ENCODE measurements around the gene DAB2.
"Not testable (repeated sequence)": the region's sequence is repeated elsewhere in the genome, so short reads cannot be mapped to it uniquely, and the experiment has no call there.

The DAB2 gene

DNA sequence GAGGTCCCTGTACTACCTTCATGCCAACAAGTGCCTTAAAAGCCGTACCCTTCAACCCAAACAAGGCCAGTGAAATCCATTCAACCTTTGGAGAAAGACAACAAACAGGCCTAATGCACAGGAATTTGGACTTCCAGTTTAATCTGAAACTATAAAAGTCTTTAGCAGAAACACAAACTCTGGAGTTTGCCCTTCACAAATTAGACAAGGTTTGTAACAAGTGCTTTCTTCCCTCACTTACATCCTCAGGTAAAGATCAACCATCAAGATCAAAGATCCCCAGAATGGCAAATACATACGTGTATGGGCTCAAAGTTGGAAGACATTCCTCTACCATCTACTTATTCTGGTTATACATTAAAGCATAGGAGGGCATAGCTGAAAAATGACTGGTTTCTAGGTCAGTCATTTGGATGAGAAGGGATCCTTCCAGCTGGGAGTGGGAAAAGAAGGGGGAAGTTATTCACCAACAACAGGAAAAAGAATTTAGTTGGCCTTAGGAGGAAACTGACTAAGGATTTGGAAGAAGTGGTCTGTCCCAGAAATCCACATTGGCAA is 2.0 kb downstream of the DAB2 start:
- H3K27ac ChIP-seq: peak overlapping the region; percentile 63
- DNase-seq (ENCODE audit: low read depth, low spot score): no peak

DNA sequence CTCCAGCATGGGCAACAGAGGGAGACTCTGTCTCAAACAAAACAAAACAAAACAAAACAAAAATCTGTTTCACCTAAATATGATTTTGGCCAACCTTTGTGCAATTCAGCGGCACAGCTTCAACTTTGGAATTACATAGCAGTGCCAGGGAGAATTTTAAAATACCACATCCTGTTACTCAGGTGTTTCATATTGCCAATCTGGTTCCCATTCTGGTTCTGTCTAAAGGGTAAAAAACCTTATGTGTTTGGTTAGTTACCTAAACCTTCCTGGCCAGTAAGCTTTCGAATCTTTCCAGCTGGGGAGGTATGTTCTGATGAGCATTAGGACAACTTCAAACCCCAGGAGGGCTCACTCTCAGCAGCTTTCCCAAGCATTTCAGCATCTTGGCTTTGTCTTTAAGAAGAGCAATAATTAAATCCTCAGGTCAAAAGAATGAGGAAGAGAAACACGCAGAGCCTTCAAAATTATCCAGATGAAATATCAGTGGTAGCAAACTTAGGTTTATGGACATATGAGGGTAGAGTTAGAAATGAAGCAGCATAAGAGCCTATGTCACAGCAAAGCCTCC is 2.7 kb downstream of the DAB2 start:
- DNase-seq (ENCODE audit: low read depth, low spot score): no peak
- H3K27ac ChIP-seq: peak overlapping the region; percentile 63

DNA sequence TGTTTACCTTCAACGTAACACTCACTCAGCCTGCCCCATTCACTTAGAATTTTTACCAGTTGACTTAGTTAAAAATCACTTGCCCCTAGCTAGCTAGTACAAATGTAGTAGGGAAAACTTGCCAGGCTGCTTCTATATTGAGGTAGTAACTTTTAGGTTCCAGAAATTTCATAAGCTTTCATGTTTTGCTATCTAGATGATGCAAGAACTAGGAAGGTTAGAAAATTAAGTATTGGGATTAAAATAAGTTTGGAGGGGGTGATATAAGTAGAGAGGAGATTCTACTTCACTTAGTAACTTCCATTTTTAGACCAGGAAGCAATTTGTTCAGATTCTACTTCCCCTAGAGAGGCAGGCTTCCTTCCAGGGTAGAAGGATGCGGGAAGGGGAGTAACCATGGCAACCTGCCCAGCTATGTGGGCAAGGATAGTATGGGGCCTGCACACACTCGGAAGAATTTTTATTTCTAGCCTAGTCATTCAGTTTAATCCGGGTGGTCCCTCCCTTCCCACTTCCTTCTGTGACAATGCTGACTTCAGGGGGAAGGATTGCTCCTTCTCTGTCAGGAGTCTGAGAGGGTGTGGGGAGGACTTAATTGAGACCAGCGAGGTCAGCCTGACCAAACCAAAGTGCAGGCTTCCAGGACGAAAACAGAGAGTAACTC is 4.2 kb downstream of the DAB2 start:
- peak overlapping the region; percentile 63 for H3K27ac ChIP-seq
- DNase-seq (ENCODE audit: low read depth, low spot score): no peak

DNA sequence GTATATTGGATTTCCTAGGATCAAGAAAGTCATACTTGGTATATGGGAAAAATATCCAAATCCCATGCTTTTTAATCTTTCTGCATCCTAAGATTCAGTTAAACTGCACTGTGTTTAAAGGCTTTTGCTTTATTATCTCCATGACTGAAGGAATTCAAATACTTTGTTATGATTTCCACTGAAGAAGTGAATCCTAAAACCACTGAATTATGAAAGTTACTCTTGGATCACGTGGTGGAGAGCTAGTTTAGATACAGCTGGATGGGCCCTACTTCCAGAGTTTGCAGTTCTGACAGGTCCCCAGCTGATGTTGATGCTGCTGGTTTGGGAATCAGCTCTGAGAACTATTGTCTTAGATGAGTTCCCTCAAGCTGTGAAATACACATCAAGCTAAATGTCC is 5.0 kb downstream of the DAB2 start:
- DNase-seq (ENCODE audit: low read depth, low spot score): no peak
- no peak overlapping the region for H3K27ac ChIP-seq

DNA sequence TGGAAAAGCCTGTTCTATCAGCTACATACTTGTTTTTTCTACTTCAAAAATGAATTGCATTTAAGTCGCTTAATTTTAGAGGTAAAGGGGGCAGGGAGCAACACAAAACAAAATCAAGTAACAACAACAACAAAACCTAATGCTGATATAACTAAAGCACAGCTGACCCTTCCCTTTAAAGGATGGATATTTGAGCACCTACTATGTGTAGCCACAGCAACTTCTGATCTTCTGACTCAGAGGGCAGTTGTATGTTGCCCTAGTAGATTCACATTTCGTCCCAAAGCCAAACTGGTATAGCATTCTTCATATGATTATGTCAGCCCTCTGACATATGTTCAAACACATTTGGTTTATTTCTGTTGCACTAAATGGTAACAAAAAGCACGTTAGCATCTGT is 6.8 kb downstream of the DAB2 start:
- no peak overlapping the region for H3K27ac ChIP-seq
- no peak for DNase-seq (ENCODE audit: low read depth, low spot score)

DNA sequence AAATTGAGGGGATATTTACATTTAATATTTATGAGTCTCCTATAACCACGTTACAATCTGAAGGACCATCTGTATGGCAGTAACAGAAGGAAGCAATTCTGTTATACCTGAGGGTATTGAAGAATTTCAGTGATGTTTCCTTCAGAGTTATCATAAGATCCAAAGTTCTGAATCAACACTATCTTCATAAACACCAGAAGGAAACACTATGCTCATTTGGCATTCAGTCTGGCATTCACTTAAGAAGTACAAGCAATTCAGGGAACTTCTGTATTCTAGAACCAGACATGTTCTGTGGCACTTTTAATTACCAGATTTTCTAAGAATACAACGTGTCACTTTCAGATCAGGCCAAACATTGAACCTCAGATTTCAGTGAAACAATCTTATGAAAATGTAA is 9.6 kb downstream of the DAB2 start:
- no peak overlapping the region for H3K27ac ChIP-seq
- DNase-seq (ENCODE audit: low read depth, low spot score): no peak

DNA sequence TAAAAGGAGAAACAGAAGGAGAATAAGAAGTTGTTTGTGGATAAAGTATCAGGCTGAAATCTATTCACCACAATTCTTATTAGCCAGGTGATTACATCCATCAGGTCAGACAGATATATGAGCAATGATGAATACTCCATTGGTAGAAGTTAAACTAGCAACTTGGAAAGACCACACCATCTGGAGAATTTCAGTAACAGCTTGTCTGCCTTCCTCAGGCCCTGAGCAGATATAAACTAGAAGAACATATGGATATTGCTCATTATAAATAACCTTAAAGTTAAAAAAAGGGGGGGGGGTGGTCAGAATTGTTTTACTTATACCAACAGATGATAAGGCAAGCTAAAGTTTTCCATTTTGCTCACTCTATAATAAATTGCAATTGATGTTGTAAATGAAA is 10.4 kb downstream of the DAB2 start:
- no peak overlapping the region for H3K27ac ChIP-seq
- DNase-seq (ENCODE audit: low read depth, low spot score): no peak

DNA sequence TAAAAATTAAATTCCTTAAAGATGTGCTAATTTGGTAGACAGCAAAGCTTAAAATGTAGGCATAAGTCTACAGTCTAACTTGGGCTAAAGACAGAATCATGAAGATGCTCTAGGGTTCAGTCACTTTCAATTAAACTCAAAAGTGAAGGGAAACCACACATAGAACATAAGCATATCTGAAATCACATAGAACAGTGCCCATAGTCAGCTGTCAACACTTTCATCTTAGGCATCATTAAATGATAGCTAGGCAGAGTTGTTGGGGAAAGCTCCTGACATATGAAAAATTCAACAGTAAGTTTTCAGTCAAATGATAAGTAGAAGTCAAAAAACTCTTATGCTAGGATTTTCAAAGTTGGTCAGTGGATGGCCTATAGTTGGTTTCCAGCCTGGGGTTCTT is 11.0 kb downstream of the DAB2 start:
- peak overlapping the region; percentile 55 for H3K27ac ChIP-seq
- no peak for DNase-seq (ENCODE audit: low read depth, low spot score)

DNA sequence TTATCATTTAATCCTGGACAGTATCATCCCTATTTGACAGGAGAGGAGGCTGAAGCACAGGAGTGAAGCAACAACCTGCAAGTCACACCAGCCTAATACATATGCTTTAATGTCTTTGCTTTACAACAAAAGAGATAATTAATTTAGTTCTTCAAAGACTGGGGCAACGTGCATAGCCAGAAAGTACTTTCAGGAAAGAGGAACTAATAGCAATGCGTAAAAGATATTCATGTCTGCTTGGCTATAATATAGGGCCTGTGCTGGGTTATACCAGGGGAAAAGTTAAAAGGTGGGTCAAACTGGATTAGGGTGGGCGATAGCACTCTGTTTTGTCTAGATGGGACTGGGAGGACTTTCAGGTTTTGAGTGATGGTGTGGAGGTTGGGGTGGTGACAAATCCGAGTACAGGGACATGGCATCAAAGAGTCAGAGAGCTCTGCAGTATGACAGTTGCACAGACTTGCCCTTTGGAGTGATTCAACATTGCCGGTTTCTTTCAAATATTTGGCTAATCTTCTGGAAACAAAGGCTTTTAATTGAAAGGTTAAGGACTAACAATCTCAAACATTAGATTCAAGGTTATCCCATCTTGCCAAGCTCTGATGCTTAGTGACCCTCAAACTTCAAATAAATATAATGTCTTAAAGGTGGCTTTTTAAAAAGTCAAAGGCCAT is 11.9 kb downstream of the DAB2 start:
- H3K27ac ChIP-seq: peak overlapping the region; percentile 55
- no peak for DNase-seq (ENCODE audit: low read depth, low spot score)

DNA sequence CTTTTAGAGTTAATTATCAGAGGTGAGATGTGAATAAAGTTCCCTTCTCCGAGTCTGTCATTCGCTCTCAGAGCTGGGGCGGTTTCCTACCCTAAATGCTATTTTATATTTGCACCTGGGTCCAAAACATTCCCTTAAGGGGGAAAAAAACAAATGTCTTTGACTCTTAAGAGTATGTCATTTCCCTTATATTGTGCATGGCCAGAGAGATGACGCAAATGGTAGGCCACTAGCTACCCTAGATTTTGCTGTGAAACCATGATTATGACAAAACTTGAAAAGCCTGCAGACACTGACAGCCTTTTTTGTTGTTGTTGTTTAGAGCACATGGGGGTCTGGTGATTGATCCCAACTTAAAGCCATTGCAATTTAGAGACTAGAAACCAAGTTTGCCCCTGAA is 12.8 kb downstream of the DAB2 start:
- no peak for DNase-seq (ENCODE audit: low read depth, low spot score)
- no peak overlapping the region for H3K27ac ChIP-seq

DNA sequence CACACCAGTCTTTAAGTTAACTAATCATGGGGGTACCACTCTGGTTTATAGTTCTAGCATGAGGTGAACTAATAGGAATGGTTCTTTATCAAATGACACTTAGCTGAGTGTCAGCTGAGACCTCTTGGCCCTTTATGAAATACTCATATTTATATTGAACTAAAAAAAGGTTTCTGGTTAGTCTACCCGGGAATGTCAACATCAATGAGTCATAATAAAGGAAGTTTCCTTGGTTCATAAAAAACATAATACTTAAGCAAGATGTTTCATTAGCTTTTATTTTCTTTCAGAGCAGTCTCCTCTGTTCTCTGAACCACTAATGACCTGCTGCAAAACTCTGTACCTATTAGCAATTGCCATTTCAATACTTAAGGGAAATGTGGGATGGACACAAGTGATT is 13.7 kb downstream of the DAB2 start:
- peak overlapping the region; percentile 33 for H3K27ac ChIP-seq
- DNase-seq (ENCODE audit: low read depth, low spot score): no peak

DNA sequence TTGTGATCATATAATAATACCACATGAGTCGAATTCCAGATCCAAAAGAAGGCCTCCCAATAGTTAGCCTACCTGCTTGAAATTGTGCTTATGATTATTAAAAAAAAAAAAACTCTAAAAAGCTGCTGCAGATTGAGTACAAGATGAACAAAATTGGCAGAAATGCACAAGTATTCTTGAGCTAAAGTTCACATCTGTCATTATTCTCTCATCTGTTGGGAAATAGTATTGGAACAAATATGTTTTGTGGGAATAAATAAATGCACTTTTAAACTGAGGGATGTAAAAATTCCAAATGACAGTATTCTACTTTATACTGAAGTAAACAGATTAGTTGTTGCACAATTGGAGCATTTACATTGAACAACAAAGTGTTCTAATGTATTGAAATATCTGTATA is 15.7 kb downstream of the DAB2 start:
- no peak for DNase-seq (ENCODE audit: low read depth, low spot score)
- no peak overlapping the region for H3K27ac ChIP-seq

DNA sequence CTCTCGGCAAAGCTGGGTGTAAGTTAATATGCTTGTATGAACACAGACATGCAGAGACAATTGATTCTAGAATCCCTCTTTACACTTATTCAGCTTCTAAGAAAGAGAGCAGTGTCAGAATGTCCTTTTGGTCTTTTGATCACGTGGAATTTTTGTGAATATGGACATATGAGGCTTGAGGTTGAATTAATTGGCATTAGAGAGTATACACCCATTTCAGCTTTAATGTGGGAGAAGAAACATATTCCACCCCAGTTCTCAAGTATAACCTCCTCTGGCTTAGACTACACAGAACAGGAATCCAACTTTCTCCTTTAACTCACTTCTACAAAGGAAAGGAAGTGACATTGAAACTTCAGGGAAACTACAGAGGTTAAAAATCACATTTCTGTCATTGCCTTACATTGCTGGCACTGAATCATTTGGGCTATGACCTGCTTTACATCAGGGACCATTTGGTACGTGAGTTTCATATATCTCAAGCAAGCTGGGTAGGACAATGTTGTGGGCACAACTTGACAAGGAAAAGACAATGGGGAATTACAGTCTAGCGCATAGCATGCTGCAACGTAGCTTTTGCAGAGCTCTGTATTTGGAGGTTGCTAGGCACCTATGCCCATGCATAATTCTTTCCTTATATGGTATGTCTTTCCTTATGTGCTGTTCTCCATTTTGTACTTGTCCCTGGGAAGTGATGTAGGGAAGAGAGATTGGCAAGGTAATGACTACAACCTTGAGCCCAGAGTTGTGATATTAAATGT is 19.5 kb downstream of the DAB2 start:
- no peak for DNase-seq (ENCODE audit: low read depth, low spot score)
- H3K27ac ChIP-seq: no peak overlapping the region

DNA sequence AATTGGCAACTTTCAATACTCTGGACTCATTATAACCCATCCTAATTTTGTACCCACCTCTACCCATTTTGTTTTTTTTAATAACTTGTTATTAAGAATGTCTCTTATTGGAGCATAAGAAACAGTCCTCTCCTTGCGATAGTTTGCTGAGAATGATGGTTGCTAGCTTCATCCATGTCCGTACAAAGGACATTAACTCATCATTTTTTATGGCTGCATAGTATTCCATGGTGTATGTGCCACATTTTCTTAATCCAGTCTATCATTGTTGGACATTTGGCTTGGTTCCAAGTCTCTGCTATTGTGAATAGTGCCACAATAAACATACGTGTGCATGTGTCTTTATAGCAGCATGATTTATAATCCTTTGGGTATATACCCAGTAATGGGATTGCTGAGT is 21.0 kb downstream of the DAB2 start:
- not testable (repeated sequence) for H3K27ac ChIP-seq; DNase-seq (ENCODE audit: low read depth, low spot score)

DNA sequence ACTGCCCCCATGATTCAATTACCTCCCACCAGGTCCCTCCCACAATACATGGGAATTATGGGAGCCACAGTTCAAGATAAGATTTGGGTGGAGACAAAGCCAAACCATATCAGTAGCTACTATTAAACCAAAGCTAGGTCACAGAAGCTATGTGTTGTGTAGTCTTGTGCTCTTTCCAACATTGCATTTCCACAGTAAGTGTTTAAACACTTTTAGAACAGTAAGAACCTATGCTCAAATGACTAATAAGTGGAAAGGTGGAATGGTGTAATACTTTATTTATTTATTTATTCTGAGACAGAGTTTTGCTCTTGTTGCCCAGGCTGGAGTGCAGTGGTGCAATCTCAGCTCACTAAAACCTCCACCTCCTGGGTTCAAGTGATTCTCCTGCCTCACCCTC is 22.6 kb downstream of the DAB2 start:
- DNase-seq (ENCODE audit: low read depth, low spot score); H3K27ac ChIP-seq: not testable (repeated sequence)

DNA sequence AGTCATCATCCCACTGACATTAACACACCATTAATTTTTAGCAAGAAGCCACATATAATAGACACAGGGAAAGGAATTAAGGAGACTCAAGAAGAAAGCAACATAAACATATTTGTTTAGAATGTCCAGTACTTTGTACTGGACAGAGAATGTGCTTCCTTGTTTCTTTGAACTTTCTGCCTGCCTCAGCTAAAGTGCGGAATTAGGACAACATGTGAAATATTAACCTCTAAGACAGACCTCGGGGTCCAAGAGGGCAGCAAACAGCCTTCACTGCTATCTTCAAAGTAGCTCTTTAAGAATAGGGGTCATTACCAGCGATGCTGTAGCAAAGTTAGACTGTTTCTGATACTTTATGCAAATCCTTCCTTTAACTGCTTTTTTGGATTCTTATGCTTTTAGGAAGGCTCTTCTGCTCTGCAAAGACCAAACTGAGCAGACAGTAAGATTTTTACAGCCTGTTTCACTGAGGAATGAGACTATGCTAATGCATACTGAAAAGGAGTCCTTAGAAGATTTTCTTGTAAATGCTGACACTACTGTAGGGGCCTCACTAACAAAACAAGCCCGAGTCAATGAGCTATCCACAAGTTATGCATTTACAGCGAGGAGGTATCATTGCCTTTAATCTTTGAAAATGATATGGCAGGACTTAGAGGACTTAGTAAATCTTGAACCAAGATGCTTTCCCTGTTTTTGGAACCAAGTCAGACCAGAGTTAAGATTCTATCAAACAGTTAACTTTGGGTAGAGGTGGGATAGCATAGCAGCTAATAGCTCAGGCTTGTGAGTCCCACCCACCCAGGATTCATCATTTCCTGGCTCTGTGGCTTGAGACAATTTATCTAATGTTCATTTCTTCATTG is 23.8 kb downstream of the DAB2 start:
- peak overlapping the region; percentile 95 for H3K27ac ChIP-seq
- DNase-seq (ENCODE audit: low read depth, low spot score): no peak

DNA sequence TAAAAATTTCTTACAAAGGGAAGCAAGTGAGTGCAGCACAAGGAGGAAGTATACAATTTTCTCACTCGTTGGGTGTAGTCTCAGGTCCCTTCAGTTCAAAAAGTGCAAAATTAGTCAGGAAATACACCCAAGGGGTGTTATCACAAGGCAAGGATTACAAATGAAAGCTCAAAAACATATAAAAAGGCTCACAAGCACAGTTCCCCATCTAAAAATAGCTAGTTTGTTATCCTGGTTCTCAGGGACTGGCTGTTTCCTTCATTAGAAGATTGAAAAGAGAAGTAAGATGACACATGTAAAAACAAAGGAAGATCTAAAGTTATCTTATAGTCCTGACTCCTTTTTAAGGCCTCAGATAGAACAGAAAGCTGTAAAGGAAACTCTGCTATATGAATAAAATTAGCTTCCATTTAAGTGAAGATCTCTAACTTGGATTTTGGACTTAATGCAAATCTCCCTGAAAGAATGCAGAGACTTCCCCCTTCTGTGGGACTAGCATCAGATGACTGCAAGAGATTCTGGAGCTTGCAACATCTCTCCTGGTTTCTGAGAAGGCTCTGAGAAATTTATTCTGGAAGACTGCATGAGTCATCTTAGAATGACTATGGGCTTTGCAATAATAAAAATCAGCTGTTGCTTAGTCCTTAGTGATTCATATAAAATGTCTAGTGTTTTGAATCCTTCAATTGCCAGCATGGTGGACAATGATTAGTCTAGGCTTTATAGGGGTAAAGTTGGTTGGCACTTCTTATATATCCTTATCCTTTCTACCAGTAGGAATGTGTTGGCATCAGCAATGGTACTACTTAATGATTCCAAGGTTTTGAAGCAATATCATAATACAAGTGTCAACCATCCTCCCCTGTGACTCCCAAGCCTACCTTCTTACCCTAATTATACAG is 25.4 kb downstream of the DAB2 start:
- peak overlapping the region; percentile 95 for H3K27ac ChIP-seq
- peak; percentile 86 for DNase-seq (ENCODE audit: low read depth, low spot score)

DNA sequence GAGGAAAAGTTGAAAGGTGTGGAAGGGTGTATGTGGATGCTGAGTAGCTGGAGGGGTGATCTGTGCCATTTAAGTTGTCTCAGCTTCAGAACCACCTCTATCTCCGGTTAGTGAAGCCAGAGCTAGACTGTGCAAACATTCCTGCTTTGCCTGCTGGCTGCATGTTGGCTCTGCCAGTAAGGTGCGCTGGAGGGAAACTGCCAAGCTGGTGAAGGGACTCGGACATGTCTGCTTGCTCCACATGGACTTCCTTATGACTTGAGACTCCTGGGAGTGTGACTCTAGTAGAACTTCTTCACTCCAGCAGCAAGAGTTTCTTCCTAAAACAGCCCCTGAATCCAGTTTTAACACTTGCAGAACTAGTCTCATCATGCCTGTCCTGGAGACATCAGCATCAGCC is 27.9 kb downstream of the DAB2 start:
- no peak for DNase-seq (ENCODE audit: low read depth, low spot score)

DNA sequence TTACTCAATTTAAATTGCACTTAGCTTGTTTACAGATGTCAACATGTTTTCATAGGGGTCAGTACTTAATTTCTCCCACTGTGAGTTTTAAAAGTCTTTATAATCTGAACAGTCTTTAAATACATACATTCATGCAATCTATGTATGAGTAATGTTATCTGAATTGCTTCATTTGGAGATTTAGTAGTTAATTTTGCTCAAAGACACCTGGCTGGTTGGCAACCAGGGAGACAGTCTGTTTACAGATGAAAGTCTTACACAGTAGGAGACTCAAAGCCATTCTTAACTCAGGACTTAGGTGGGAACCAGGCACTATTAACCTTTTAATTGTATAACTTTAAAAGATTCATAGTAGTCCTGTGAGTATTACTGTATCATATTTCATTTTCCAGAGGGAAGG is 29.3 kb downstream of the DAB2 start:
- DNase-seq (ENCODE audit: low read depth, low spot score): no peak
- peak overlapping the region; percentile 89 for H3K27ac ChIP-seq

More for the DNA sequence above, 27.9 kb downstream of the DAB2 start:
- no peak overlapping the region for H3K27ac ChIP-seq

Measured in epithelial cell of prostate (primary cell).